ENCODE measurements around the gene ATG16L2. TPM values are rescaled to one million over a fixed set of nuclear protein-coding genes. Genes with fewer than 3 reads are reported as not detected.

Gene ATG16L2
- total and polyA plus RNA-seq, 4 donors = 42.6 to 86.0 (median 61.4) TPM

- Histone ChIP-seq H3K9me3 (ENCODE audit: control insufficient read depth in 4 of 4, insufficient read depth in 3 of 4, low read length in 3 of 4) (no peaks in the 10 kb centered on the region), H3K27ac (ENCODE audit: low read depth in 1 of 2, low read length in 1 of 2) (no peak overlapping the region), H3K9ac (ENCODE audit: insufficient read depth in 1 of 2, low read length in 2 of 2) (no peak overlapping the region), H3K27me3 (ENCODE audit: control insufficient read depth in 3 of 3, insufficient read depth in 3 of 3, low read length in 2 of 3) (no peaks in the 10 kb centered on the region), H3K36me3 (ENCODE audit: control insufficient read depth in 4 of 4, insufficient read depth in 4 of 4, low read length in 4 of 4) (peaks cover 0 to 19% (median 8%) of the 10 kb centered on the region in 4 donors), H3K4me1 (ENCODE audit: control insufficient read depth in 5 of 5, insufficient read depth in 5 of 5, low read length in 5 of 5) (peaks cover 0 to 16% (median 3%) of the 10 kb centered on the region in 5 donors), H3K4me3 (no peak overlapping the region)
- 94 to 96% methylated on average over 15 of the region's 15 CpGs for WGBS, 2 donors
- TF ChIP-seq CTCF (IDR thresholded peaks at IDR 0.05; ENCODE audit: control extremely low read depth, extremely low read depth) = no peak
- ATAC-seq (ENCODE audit: insufficient read depth, low FRiP score) = no peak
- DNase-seq = no peak
These were observed 6.4 kb downstream of the ATG16L2 start for GRCh38 chr11:72820439-72821139.

GRCh38 chr11:72821221-72821919 is 7.2 kb downstream of the ATG16L2 start:
- TF ChIP-seq CTCF (IDR thresholded peaks at IDR 0.05; ENCODE audit: control extremely low read depth, extremely low read depth) = no peak
- H3K4me1 ChIP-seq (ENCODE audit: control insufficient read depth in 5 of 5, insufficient read depth in 5 of 5, low read length in 5 of 5) = peaks cover 0 to 16% (median 3%) of the 10 kb centered on the region in 5 donors
- H3K9ac ChIP-seq (ENCODE audit: insufficient read depth in 1 of 2, low read length in 2 of 2) = peak overlapping the region; percentile 21 to 61
- H3K9me3 ChIP-seq (ENCODE audit: control insufficient read depth in 4 of 4, insufficient read depth in 3 of 4, low read length in 3 of 4) = no peaks in the 10 kb centered on the region
- H3K4me3 ChIP-seq = peak overlapping the region; percentile 14
- ATAC-seq (ENCODE audit: insufficient read depth, low FRiP score) (no peak), DNase-seq (no peak)
- peaks cover 0 to 19% (median 8%) of the 10 kb centered on the region in 4 donors for H3K36me3 ChIP-seq (ENCODE audit: control insufficient read depth in 4 of 4, insufficient read depth in 4 of 4, low read length in 4 of 4)
- WGBS, 2 donors = 60 to 77% methylated on average over 44 to 50 of the region's 50 CpGs
- H3K27ac ChIP-seq (ENCODE audit: low read depth in 1 of 2, low read length in 1 of 2) = no peak overlapping the region
- H3K27me3 ChIP-seq (ENCODE audit: control insufficient read depth in 3 of 3, insufficient read depth in 3 of 3, low read length in 2 of 3) = no peaks in the 10 kb centered on the region

GRCh38 chr11:72821920-72822799 is 7.9 kb downstream of the ATG16L2 start:
- peak; percentile 89 to 95 (median 94) for DNase-seq
- H3K36me3 ChIP-seq (ENCODE audit: control insufficient read depth in 4 of 4, insufficient read depth in 4 of 4, low read length in 4 of 4) = peaks cover 0 to 19% (median 8%) of the 10 kb centered on the region in 4 donors
- no peak for TF ChIP-seq CTCF (IDR thresholded peaks at IDR 0.05; ENCODE audit: control extremely low read depth, extremely low read depth)
- peak overlapping the region in 1 of 2 donors; percentile 5 for H3K27ac ChIP-seq (ENCODE audit: low read depth in 1 of 2, low read length in 1 of 2)
- no peaks in the 10 kb centered on the region for H3K9me3 ChIP-seq (ENCODE audit: control insufficient read depth in 4 of 4, insufficient read depth in 3 of 4, low read length in 3 of 4)
- H3K4me1 ChIP-seq (ENCODE audit: control insufficient read depth in 5 of 5, insufficient read depth in 5 of 5, low read length in 5 of 5) = peaks cover 0 to 16% (median 3%) of the 10 kb centered on the region in 5 donors
- H3K9ac ChIP-seq (ENCODE audit: insufficient read depth in 1 of 2, low read length in 2 of 2) = peak overlapping the region; percentile 21 to 61
- peak overlapping the region; percentile 14 for H3K4me3 ChIP-seq
- peak; percentile 89 for ATAC-seq (ENCODE audit: insufficient read depth, low FRiP score)
- H3K27me3 ChIP-seq (ENCODE audit: control insufficient read depth in 3 of 3, insufficient read depth in 3 of 3, low read length in 2 of 3) = no peaks in the 10 kb centered on the region
- 31 to 46% methylated on average over 76 to 82 of the region's 82 CpGs for WGBS, 2 donors

Data from lung (tissue), 12 donors.